GM12874 (cell line): ENCODE measurements around the gene KDF1.

ENCODE experiments used
- TF ChIP-seq, protein P1 (sequence below): IDR thresholded peaks from 2 replicates; pipeline ENCODE4 v1.5.1; 2011; ENCODE audit warnings: low read depth, mild to moderate bottlenecking, control low read depth, low read length, moderate library complexity; ENCODE audit not compliant: insufficient read depth

The KDF1 gene

DNA sequence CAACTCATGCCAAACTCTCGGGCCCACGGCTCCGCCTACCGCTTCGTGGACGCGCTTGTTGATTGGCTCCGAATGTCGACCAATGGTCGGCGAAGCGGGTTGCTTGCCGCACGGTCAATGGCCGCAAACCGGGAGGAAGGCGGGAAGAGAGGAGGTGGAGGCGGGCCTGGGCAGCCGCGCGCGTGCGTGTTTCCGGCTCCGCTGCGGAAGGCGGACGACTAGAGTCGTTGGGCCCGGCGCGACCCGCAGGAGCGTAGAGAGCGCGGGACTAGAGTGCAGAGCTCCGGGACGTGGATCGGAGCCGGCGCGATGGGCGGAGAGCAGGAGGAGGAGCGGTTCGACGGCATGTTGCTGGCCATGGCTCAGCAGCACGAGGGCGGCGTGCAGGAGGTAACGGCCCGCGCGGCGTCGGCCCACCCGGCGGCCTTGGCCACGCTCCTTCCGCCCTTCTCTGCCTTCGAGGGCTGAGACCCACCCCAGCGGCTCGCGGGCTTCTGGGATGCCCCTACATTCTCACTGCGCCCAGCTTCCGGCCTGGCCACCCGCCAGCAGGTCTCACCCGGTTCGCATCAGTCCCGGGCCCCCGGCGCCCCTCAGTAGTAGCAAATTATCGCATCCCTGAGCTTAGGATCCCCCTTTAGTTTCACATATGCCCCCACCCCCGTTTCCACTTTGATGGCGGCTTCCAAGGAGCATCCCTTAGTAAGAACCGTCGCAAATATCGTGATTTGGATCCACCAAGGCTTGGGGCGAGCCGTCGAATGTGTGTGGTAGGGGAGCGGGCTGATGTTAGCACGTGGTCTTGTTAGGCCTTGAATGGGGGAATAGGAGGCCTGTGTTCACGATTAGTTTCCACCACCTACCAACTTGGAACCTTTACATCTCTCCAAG lies 38.5 kb downstream of the KDF1 start, which contains the start of gene NUDC:
NUDC (plus strand) TSS at position 204 of the 891 bp plus-strand sequence; CDS start at position 310, 106 bp downstream.
- TF ChIP-seq, protein P1, sequence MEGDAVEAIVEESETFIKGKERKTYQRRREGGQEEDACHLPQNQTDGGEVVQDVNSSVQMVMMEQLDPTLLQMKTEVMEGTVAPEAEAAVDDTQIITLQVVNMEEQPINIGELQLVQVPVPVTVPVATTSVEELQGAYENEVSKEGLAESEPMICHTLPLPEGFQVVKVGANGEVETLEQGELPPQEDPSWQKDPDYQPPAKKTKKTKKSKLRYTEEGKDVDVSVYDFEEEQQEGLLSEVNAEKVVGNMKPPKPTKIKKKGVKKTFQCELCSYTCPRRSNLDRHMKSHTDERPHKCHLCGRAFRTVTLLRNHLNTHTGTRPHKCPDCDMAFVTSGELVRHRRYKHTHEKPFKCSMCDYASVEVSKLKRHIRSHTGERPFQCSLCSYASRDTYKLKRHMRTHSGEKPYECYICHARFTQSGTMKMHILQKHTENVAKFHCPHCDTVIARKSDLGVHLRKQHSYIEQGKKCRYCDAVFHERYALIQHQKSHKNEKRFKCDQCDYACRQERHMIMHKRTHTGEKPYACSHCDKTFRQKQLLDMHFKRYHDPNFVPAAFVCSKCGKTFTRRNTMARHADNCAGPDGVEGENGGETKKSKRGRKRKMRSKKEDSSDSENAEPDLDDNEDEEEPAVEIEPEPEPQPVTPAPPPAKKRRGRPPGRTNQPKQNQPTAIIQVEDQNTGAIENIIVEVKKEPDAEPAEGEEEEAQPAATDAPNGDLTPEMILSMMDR, result no peak

DNA sequence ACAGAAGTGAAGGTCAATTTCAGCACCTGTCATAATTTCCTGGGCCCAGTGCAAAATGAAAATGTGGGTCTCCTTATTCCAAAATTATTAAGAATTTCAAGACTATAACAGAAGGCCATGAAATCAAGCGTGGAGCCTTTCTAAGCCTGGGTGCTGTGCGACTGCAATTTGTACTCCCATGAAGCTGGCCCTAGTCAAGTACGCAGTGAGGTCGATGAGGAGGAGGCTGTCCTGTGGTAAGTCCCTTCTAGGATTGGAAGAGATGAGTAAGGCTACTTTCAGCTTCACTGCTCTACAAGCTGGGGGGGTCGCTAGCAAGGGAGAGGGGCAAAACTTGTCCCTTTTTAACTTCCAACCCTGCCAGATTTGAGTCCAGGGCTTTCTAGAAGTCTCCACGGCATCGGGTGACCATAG lies 39.1 kb downstream of the KDF1 start:
- TF ChIP-seq, protein P1, result no peak

DNA sequence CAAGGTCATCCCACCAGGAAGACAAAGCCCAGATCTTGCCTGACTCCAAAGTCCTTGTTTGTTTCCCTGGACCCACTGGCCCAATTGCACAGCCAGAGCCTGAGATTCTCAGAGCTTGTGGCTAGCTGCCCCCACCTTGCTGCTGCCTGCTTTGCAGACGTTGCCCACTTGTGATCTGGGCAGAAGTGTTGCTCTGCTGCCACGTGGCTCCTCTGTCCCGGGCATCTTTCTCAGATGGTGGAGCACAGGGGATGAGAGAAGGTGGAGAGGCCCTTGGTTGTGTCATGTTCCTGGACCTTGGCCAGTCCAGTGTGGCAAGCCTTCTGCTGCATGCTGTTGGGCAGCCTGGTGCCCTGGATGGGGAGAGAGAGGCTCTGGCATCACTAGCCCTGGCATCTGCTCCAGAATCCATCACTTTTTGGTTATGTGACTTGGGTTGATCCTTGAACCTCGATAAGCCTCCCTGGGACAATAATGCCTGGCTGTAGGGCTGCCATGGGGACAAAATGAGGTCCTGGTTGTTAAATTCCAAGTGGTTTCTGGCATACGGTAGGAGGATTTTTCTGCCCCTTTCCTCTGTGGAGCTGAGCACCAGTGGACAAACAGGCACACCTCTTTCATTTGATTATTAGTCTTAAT lies 44.9 kb downstream of the KDF1 start:
- TF ChIP-seq, protein P1, result no peak

DNA sequence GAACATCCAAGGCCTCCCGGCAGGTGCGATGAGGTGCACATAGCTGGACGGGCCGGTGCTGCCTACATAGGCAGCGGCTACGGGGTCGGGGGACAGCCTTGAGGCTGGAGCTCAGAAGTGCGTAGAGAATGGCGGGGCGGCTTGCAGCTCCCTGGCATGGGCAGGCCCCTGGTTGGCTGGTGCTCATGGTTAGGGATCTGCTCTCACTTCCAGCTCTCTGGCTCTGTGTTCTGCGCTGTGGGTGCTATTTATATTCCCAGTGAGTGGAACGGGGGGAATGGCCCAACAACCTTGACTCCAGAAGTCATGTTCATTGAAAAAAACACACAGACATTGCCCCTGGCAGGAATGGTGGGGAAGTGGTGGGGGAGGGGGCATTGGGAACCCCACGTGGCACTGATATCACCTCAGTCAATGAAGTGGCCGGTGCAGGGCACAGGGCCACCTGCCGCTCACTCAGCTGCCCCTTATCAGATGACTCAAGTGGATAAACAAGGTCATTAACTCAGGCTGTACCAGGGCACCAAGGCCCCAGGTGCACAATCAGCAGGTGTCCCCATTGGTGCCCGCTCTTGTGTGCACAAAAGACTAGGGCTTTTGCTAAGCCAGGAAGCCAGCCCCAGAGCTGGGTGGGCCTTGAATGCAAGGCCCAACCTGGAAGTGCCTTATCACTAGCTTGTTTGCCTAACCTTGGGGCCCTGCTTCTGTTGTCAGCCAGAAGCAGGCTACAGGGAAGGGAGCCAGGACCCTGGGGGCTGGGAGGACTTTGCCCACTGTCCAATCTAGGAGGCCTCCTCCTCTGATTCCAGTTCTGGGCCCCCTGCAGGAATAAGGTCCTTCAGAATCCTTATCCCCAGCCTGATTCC lies 46.3 kb downstream of the KDF1 start, which contains the start of gene NR0B2:
NR0B2 (minus strand) TSS at position 222 of the 866 bp plus-strand sequence; CDS start at position 187, 35 bp downstream.
- TF ChIP-seq, protein P1, result no peak

DNA sequence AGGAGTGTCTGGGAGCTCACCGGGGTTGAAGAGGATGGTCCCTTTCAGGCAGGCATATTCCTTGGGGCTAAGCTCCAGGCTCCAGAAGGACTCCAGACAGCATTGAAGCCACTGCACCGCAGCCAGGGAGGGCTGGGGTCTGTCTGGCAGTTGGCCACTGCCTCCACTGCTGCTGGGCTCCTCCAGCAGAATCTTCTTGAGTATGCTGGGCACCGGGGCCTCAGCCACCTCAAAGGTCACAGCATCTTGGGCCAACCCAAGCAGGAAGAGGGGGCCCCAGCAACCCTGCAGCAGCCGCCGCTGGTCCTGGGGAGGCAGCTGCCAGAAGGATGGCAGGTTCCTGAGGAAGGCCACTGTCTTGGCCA lies 46.9 kb downstream of the KDF1 start:
- TF ChIP-seq, protein P1, result no peak

DNA sequence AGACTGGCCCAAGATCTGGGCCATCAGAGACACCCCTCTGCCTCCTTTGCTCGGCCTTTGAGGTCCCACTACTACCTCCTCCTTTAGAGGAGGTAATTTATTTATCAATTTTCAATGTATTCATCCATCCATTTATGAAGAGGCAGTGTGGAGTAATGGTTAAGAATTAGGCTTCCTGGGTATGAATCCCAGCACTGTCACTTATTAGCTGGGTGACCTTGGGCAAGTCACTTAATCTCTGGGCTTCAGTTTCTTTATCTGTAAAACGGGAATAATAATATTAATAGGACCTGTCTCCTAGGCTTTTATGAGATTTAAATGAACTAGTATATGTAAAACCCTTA lies 48.1 kb downstream of the KDF1 start:
- TF ChIP-seq, protein P1, result no peak
